ENCODE measurements around the gene RMDN3. TPM values are rescaled to one million over a fixed set of nuclear protein-coding genes. Genes with fewer than 3 reads are reported as not detected.

RMDN3 gene
- polyA plus RNA-seq, 2 of the 4 experiments (the other 2 are of a cell fraction) = 15.4 to 16.9 TPM

GRCh38 chr15:40766194-40766815 is 11.3 kb upstream of the RMDN3 start:
- CTCF ChIA-PET = interaction anchor here (1.0 to 6.1 kb wide), 5 partner anchors 11 to 92 kb away, joined by 3 to 40 read pairs (median 9); no protein-coding TSS in a partner anchor
- POLR2A ChIA-PET = interaction anchor here (0.5 kb wide), 1 partner anchor 128 kb away, joined by 3 read pairs; the partner anchor contains the start of gene VPS18
- no peak for ATAC-seq
- Histone ChIP-seq H3K4me1 (peaks cover 14% of the 10 kb centered on the region; the same call in 2 of the 3 replicates), H3K4me3 (no peak overlapping the region), H3K9me3 (no peaks in the 10 kb centered on the region), H3K4me2 (no peak overlapping the region), H3K27ac (no peak overlapping the region)
- WGBS (ENCODE audit: missing lambda C conversion rate) = 80% methylated on average over 4 of the region's 7 CpGs
- no peak for FAIRE-seq
- DNase-seq (ENCODE audit: low read depth in 1 of 2, low spot score in 1 of 2) = no peak
- TF ChIP-seq TFCP2L1 (CRISPR knock-in tag; IDR thresholded peaks at IDR 0.05) = no peak

GRCh38 chr15:40764629-40765103 is 9.6 kb upstream of the RMDN3 start:
- DNase-seq (ENCODE audit: low read depth in 1 of 2, low spot score in 1 of 2) (no peak), ATAC-seq (0 out of 6 replicates have a peak, but pooled peaks of 1 of the 2 experiments have one; percentile 1), FAIRE-seq (no peak)
- 77% methylated on average over 7 of the region's 8 CpGs for WGBS (ENCODE audit: missing lambda C conversion rate)
- Histone ChIP-seq H3K4me3 (peak overlapping the region; percentile 59), H3K4me2 (peak overlapping the region; percentile 98), H3K27ac (peak overlapping the region; percentile 74 to 89; a peak in 5 of 6 replicates), H3K9me3 (no peaks in the 10 kb centered on the region), H3K4me1 (peaks cover 14% of the 10 kb centered on the region; the same call in 2 of the 3 replicates)
- ChIA-PET CTCF (interaction anchor here (1.4 to 6.1 kb wide), 2 partner anchors 13 to 127 kb away, joined by 5 to 40 read pairs; no protein-coding TSS in a partner anchor), POLR2A (interaction anchor here (0.9 to 1.4 kb wide), 3 partner anchors 18 to 129 kb away, joined by 3 read pairs; partner anchors contain the start of gene VPS18)
- no peak for TF ChIP-seq TFCP2L1 (CRISPR knock-in tag; IDR thresholded peaks at IDR 0.05)
- TF ChIP-seq RAD21 (conservative IDR thresholded peaks at IDR 0.05 in 1 of 2, IDR thresholded peaks at IDR 0.05 in 1 of 2) = no peak
- no peak for TF ChIP-seq POLR2AphosphoS2 (conservative IDR thresholded peaks at IDR 0.05; ENCODE audit: low read length)
- no peak for TF ChIP-seq SREBF2 (IDR thresholded peaks at IDR 0.05)
- no peak for TF ChIP-seq ZSCAN20 (CRISPR knock-in tag; IDR thresholded peaks at IDR 0.05)

DNA sequence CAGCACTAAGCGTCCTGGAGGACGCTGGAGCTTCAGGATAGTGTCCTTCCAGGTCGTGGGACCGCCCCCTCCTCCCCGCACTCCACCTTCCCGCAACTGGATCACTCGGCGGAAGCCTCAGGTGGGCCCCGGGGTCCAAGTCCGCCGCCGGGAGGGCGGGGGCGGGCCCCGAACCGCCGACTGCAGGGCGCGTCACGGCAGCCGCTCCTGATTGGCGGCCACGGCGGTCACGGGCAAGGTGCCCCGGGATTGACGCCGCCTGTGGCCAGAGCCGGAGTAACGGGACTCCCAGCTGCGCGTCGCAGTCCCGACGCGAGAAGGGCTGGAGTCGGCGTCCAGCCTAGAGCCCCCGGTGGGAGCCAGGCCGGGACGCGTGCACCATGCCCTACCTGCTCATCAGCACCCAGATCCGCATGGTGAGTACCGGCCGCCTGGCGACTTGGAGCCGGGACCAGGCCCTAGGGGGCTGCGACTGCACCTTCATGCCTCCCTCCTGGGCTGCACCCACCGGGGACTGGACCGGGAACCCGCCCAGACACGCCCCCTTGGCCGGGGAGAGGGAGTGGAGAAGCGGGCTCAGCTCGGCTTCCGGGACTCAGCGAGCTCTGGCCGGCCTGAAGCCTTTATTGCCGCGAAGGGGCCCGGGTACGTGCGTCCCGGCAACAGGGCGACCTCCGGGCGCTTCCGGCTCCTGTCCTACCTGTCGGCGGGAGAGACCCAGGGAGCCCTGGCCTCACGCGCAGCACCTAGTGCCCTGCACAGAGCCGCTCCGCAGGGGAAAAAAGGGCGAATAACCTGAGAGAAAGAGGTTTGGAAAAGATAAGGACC is 9.0 kb upstream of the RMDN3 start, which contains the start of gene GCHFR:
Gene GCHFR (plus strand): TSS at position 268 of the 828 bp plus-strand sequence. CDS start 113 bp downstream, at position 381.
- Histone ChIP-seq H3K4me1 (peaks cover 14% of the 10 kb centered on the region; the same call in 2 of the 3 replicates), H3K27ac (peak within 1 kb of the TSS; percentile 74 to 89), H3K4me3 (peak within 1 kb of the TSS; percentile 59), H3K4me2 (peak within 1 kb of the TSS; percentile 98), H3K9me3 (no peaks in the 10 kb centered on the region)
- TF ChIP-seq EP300 (IDR thresholded peaks at IDR 0.05) (no peak), JUN (IDR thresholded peaks at IDR 0.05) (no peak; a peak in 1 of 5 replicates), POLR2A (IDR thresholded peaks at IDR 0.05; ENCODE audit: low read length) (0 out of 2 replicates have a peak, but pooled peaks have one; percentile 6), HEYL (CRISPR knock-in tag; IDR thresholded peaks at IDR 0.05) (no peak), HDAC2 (IDR thresholded peaks at IDR 0.05) (no peak), MYC (IDR thresholded peaks at IDR 0.05; ENCODE audit: borderline replicate concordance, low read length) (no peak), HOXB5 (CRISPR knock-in tag; IDR thresholded peaks at IDR 0.05) (no peak), NPAS2 (CRISPR knock-in tag; IDR thresholded peaks at IDR 0.05; ENCODE audit: borderline replicate concordance) (no peak), MAZ (IDR thresholded peaks at IDR 0.05; ENCODE audit: borderline replicate concordance, low read depth, low read length) (no peak), POLR2AphosphoS2 (conservative IDR thresholded peaks at IDR 0.05; ENCODE audit: low read length) (no peak), NFE2L2 (conservative IDR thresholded peaks at IDR 0.05; ENCODE audit: low read length) (no peak), HOXB13 (CRISPR knock-in tag; IDR thresholded peaks at IDR 0.05; ENCODE audit: low read depth) (no peak), NR3C1 (IDR thresholded peaks at IDR 0.05) (no peak), E2F6 (IDR thresholded peaks at IDR 0.05; ENCODE audit: borderline replicate concordance, low read depth) (0 out of 2 replicates have a peak, but pooled peaks have one; percentile 51), BCL3 (IDR thresholded peaks at IDR 0.05) (no peak), ZFP36 (IDR thresholded peaks at IDR 0.05; ENCODE audit: borderline replicate concordance, partially characterized antibody) (no peak), CHD2 (IDR thresholded peaks at IDR 0.05; ENCODE audit: low read length, partially characterized antibody) (no peak)
- TF ChIP-seq, protein P1, sequence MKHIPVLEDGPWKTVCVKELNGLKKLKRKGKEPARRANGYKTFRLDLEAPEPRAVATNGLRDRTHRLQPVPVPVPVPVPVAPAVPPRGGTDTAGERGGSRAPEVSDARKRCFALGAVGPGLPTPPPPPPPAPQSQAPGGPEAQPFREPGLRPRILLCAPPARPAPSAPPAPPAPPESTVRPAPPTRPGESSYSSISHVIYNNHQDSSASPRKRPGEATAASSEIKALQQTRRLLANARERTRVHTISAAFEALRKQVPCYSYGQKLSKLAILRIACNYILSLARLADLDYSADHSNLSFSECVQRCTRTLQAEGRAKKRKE (CRISPR knock-in tag; IDR thresholded peaks at IDR 0.05; ENCODE audit: low read depth) = no peak
- TF ChIP-seq, protein P2, sequence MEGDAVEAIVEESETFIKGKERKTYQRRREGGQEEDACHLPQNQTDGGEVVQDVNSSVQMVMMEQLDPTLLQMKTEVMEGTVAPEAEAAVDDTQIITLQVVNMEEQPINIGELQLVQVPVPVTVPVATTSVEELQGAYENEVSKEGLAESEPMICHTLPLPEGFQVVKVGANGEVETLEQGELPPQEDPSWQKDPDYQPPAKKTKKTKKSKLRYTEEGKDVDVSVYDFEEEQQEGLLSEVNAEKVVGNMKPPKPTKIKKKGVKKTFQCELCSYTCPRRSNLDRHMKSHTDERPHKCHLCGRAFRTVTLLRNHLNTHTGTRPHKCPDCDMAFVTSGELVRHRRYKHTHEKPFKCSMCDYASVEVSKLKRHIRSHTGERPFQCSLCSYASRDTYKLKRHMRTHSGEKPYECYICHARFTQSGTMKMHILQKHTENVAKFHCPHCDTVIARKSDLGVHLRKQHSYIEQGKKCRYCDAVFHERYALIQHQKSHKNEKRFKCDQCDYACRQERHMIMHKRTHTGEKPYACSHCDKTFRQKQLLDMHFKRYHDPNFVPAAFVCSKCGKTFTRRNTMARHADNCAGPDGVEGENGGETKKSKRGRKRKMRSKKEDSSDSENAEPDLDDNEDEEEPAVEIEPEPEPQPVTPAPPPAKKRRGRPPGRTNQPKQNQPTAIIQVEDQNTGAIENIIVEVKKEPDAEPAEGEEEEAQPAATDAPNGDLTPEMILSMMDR (IDR thresholded peaks at IDR 0.05) = peak; percentile 20; the same call in 1 of the 3 replicates
- TF ChIP-seq, protein P3, sequence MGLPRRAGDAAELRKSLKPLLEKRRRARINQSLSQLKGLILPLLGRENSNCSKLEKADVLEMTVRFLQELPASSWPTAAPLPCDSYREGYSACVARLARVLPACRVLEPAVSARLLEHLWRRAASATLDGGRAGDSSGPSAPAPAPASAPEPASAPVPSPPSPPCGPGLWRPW (IDR thresholded peaks at IDR 0.05) = no peak
- ChIA-PET POLR2A (interaction anchor here (0.9 to 1.4 kb wide), 3 partner anchors 19 to 128 kb away, joined by 3 read pairs; partner anchors contain the start of gene RAD51), CTCF (interaction anchor here (0.7 to 6.1 kb wide), 5 partner anchors 14 to 128 kb away, joined by 3 to 40 read pairs (median 5); partner anchors contain the start of gene RHOV)
- FAIRE-seq (no peak), DNase-seq (ENCODE audit: low read depth in 1 of 2, low spot score in 1 of 2) (peak; percentile 67 to 73), ATAC-seq (peak; percentile 78 to 86)
- 22% methylated on average over 35 of the region's 75 CpGs for WGBS (ENCODE audit: missing lambda C conversion rate)
